Upper lobe of right lung (tissue), 1 donor: ENCODE measurements around the gene TACC3. TPM values are rescaled to one million over a fixed set of nuclear protein-coding genes. Genes with fewer than 3 reads are reported as not detected.
"Not testable (repeated sequence)": the region's sequence is repeated elsewhere in the genome, so short reads cannot be mapped to it uniquely, and the experiment has no call there.

ENCODE experiments used
- ATAC-seq: fragments of 200-7000 bp; cut with Tn5 transposase; one replicate; pipeline ENCODE4 v1.9.1; 2020; ENCODE audit warnings: mild to moderate bottlenecking, moderate library complexity
- DNase-seq: peaks from one replicate; pipeline ENCODE4 v3.0.0-alpha.2; 2020
- H3K27ac ChIP-seq: fragments of 200-600 bp; one replicate; pipeline ENCODE4 v1.8.0; 2022
- H3K27me3 ChIP-seq: fragments of 200-600 bp; one replicate; pipeline ENCODE4 v1.8.0; 2022; ENCODE audit warnings: mild to moderate bottlenecking
- H3K36me3 ChIP-seq: fragments of 200-600 bp; one replicate; pipeline ENCODE4 v1.8.0; 2022
- H3K4me1 ChIP-seq: fragments of 200-600 bp; one replicate; pipeline ENCODE4 v1.8.0; 2022
- H3K4me3 ChIP-seq: fragments of 200-600 bp; one replicate; pipeline ENCODE4 v1.8.0; 2022; ENCODE audit warnings: mild to moderate bottlenecking
- H3K9me3 ChIP-seq: fragments of 200-600 bp; one replicate; pipeline ENCODE4 v1.8.0; 2022
- CTCF ChIP-seq: fragments of 200-600 bp; IDR thresholded peaks from one replicate; pipeline ENCODE4 v1.8.0; 2022; ENCODE audit warnings: antibody characterized with exemption
- intact Hi-C: fragments of 100-400 bp; cut with DNase I; formaldehyde crosslinking; loops from one replicate; pipeline ENCODE4 v1.11.0; 2022
- total RNA-seq: library from RNA; stranded (reverse); fragmentation: NEBNext Ultra II Directional; extraction: Animal tissue kit (Norgen Biotek cat#: 25700); gene quantifications from one replicate; pipeline ENCODE4 v1.2.1, GENCODE V29; 2021
- donor health status: DM: no; HTN: yes; CAD: no; lungs with severe emphysema.

The TACC3 gene
- total RNA-seq, 1 donor from 2014 or later = 13.3 TPM

- peak; percentile 96 for TF ChIP-seq CTCF
- ATAC-seq (peak; percentile 97), DNase-seq (peak; percentile 87)
- peaks cover 80% of the 10 kb centered on the region for H3K36me3 ChIP-seq
- H3K4me3 ChIP-seq = no peak overlapping the region
- intact Hi-C loops = loop anchor here (5.0 kb wide), 1 partner anchor 34 kb away; no protein-coding TSS in a partner anchor
- no peak overlapping the region for H3K27ac ChIP-seq
- H3K4me1 ChIP-seq = no peaks in the 10 kb centered on the region
- H3K9me3 ChIP-seq = no peaks in the 10 kb centered on the region
- no peaks in the 10 kb centered on the region for H3K27me3 ChIP-seq
These were observed 28.0 kb upstream of the TACC3 start for GRCh38 chr4:1693131-1693896.

- DNase-seq (no peak), ATAC-seq (no peak)
- Histone ChIP-seq H3K27me3 (no peaks in the 10 kb centered on the region), H3K36me3 (peaks cover 97% of the 10 kb centered on the region), H3K27ac (no peak overlapping the region), H3K4me3 (no peak overlapping the region), H3K9me3 (no peaks in the 10 kb centered on the region), H3K4me1 (no peaks in the 10 kb centered on the region)
- TF ChIP-seq CTCF = no peak
- intact Hi-C loops = no loop called here
These were observed 25.4 kb upstream of the TACC3 start for GRCh38 chr4:1695913-1696312.

GRCh38 chr4:1701671-1702070 lies 19.6 kb upstream of the TACC3 start:
- intact Hi-C loops = not testable (repeated sequence)
- H3K36me3 ChIP-seq = peaks cover 92% of the 10 kb centered on the region

GRCh38 chr4:1703867-1704266 lies 17.5 kb upstream of the TACC3 start:
- ATAC-seq = no peak

More at GRCh38 chr4:1701671-1702070, 19.6 kb upstream of the TACC3 start:
- not testable (repeated sequence) for H3K4me3 ChIP-seq, H3K27me3 ChIP-seq, ATAC-seq, H3K27ac ChIP-seq, DNase-seq, H3K9me3 ChIP-seq, H3K4me1 ChIP-seq

GRCh38 chr4:1705732-1706131 lies 15.6 kb upstream of the TACC3 start:
- H3K27ac ChIP-seq = no peak overlapping the region
- peaks cover 55% of the 10 kb centered on the region for H3K36me3 ChIP-seq
- no peak overlapping the region for H3K4me3 ChIP-seq
- H3K4me1 ChIP-seq = peaks cover 16% of the 10 kb centered on the region
- ATAC-seq (no peak), DNase-seq (peak; percentile 43)
- H3K9me3 ChIP-seq = no peaks in the 10 kb centered on the region
- no peak for TF ChIP-seq CTCF
- H3K27me3 ChIP-seq = no peaks in the 10 kb centered on the region
- intact Hi-C loops = no loop called here

More at GRCh38 chr4:1703867-1704266, 17.5 kb upstream of the TACC3 start:
- intact Hi-C loops = no loop called here
- DNase-seq = no peak
- no peak for TF ChIP-seq CTCF
- H3K36me3 ChIP-seq = peaks cover 70% of the 10 kb centered on the region
- peaks cover 5% of the 10 kb centered on the region for H3K4me1 ChIP-seq
- H3K27me3 ChIP-seq = no peaks in the 10 kb centered on the region
- H3K9me3 ChIP-seq = no peaks in the 10 kb centered on the region
- H3K27ac ChIP-seq = no peak overlapping the region
- H3K4me3 ChIP-seq = no peak overlapping the region

- no peak for TF ChIP-seq CTCF
- H3K27ac ChIP-seq = no peak overlapping the region
- intact Hi-C loops = no loop called here
- DNase-seq (peak; percentile 60), ATAC-seq (no peak)
- no peak overlapping the region for H3K4me3 ChIP-seq
- H3K9me3 ChIP-seq = no peaks in the 10 kb centered on the region
- peaks cover 21% of the 10 kb centered on the region for H3K4me1 ChIP-seq
- H3K27me3 ChIP-seq = no peaks in the 10 kb centered on the region
- H3K36me3 ChIP-seq = peaks cover 49% of the 10 kb centered on the region
These were observed 15.0 kb upstream of the TACC3 start for GRCh38 chr4:1706358-1706757.
